ENCODE results near the gene HBE1. TPM values are rescaled to one million over a fixed set of nuclear protein-coding genes. Genes with fewer than 3 reads are reported as not detected.

HBE1 gene
- total and polyA plus RNA-seq, 9 of the 15 experiments (the other 6 are each of a cell fraction or from before 2014, with no cell fraction given) = 612 to 10,250 (median 2,181) TPM

DNA sequence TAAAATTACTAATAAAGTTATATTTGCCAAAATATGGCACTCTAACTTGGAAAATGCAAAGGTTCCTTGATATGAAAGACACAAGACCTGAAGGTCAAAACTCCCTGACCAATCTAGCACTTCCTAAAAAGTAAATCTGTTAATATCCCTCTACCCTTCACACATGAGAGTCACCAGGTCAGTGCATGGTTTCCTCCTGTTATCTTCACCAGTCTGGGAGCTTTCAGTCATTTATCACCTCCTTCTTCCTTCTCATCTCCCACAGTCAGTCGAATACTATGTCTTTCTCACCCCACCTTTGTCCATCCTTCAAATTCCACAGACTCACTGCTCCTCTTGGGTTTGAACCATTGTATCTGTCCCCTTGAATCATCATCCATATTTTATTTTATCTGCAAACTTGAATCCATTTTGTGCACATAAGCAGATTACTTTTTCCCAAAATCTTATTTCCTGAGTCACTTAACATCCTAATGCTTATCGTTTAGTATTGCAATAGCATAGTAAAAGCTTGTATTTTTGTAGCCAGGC is 2.6 kb downstream of the HBE1 start (continued):
- TF ChIP-seq, protein P1, sequence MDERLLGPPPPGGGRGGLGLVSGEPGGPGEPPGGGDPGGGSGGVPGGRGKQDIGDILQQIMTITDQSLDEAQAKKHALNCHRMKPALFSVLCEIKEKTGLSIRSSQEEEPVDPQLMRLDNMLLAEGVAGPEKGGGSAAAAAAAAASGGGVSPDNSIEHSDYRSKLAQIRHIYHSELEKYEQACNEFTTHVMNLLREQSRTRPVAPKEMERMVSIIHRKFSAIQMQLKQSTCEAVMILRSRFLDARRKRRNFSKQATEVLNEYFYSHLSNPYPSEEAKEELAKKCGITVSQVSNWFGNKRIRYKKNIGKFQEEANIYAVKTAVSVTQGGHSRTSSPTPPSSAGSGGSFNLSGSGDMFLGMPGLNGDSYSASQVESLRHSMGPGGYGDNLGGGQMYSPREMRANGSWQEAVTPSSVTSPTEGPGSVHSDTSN (CRISPR knock-in tag; IDR thresholded peaks at IDR 0.05; ENCODE audit: low read depth) = no peak
- TF ChIP-seq, protein P1 (tag; conservative IDR thresholded peaks at IDR 0.05; ENCODE audit: low read depth) = peak; percentile 80
- TF ChIP-seq, protein P2, sequence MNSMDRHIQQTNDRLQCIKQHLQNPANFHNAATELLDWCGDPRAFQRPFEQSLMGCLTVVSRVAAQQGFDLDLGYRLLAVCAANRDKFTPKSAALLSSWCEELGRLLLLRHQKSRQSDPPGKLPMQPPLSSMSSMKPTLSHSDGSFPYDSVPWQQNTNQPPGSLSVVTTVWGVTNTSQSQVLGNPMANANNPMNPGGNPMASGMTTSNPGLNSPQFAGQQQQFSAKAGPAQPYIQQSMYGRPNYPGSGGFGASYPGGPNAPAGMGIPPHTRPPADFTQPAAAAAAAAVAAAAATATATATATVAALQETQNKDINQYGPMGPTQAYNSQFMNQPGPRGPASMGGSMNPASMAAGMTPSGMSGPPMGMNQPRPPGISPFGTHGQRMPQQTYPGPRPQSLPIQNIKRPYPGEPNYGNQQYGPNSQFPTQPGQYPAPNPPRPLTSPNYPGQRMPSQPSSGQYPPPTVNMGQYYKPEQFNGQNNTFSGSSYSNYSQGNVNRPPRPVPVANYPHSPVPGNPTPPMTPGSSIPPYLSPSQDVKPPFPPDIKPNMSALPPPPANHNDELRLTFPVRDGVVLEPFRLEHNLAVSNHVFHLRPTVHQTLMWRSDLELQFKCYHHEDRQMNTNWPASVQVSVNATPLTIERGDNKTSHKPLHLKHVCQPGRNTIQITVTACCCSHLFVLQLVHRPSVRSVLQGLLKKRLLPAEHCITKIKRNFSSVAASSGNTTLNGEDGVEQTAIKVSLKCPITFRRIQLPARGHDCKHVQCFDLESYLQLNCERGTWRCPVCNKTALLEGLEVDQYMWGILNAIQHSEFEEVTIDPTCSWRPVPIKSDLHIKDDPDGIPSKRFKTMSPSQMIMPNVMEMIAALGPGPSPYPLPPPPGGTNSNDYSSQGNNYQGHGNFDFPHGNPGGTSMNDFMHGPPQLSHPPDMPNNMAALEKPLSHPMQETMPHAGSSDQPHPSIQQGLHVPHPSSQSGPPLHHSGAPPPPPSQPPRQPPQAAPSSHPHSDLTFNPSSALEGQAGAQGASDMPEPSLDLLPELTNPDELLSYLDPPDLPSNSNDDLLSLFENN (IDR thresholded peaks at IDR 0.05; ENCODE audit: low read depth in 2 of 2, low read length in 2 of 2) = no peak
- peak; percentile 11; the same call in 1 of the 2 replicates for TF ChIP-seq TAL1 (IDR thresholded peaks at IDR 0.05)
- no peak for TF ChIP-seq TARDBP (IDR thresholded peaks at IDR 0.05)
- TF ChIP-seq ARID2 (IDR thresholded peaks at IDR 0.05) = no peak
- TF ChIP-seq, protein P3, sequence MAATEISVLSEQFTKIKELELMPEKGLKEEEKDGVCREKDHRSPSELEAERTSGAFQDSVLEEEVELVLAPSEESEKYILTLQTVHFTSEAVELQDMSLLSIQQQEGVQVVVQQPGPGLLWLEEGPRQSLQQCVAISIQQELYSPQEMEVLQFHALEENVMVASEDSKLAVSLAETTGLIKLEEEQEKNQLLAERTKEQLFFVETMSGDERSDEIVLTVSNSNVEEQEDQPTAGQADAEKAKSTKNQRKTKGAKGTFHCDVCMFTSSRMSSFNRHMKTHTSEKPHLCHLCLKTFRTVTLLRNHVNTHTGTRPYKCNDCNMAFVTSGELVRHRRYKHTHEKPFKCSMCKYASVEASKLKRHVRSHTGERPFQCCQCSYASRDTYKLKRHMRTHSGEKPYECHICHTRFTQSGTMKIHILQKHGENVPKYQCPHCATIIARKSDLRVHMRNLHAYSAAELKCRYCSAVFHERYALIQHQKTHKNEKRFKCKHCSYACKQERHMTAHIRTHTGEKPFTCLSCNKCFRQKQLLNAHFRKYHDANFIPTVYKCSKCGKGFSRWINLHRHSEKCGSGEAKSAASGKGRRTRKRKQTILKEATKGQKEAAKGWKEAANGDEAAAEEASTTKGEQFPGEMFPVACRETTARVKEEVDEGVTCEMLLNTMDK (IDR thresholded peaks at IDR 0.05; ENCODE audit: borderline replicate concordance, insufficient read depth, low read depth, low read length, poor library complexity, severe bottlenecking) = no peak
- TF ChIP-seq FOXM1 (IDR thresholded peaks at IDR 0.05; ENCODE audit: low read depth) = no peak
- TF ChIP-seq FOXM1 (CRISPR knock-in tag; IDR thresholded peaks at IDR 0.05; ENCODE audit: low read depth) = no peak
- no peak for TF ChIP-seq CBX1 (IDR thresholded peaks at IDR 0.05; ENCODE audit: low read depth)
- TF ChIP-seq, protein P4, sequence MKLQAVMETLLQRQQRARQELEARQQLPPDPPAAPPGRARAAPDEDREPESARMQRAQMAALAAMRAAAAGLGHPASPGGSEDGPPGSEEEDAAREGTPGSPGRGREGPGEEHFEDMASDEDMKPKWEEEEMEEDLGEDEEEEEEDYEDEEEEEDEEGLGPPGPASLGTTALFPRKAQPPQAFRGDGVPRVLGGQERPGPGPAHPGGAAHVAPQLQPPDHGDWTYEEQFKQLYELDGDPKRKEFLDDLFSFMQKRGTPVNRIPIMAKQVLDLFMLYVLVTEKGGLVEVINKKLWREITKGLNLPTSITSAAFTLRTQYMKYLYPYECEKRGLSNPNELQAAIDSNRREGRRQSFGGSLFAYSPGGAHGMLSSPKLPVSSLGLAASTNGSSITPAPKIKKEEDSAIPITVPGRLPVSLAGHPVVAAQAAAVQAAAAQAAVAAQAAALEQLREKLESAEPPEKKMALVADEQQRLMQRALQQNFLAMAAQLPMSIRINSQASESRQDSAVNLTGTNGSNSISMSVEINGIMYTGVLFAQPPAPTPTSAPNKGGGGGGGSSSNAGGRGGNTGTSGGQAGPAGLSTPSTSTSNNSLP (IDR thresholded peaks at IDR 0.05; ENCODE audit: borderline replicate concordance, low read depth, low read length) = no peak
- TF ChIP-seq SRF (CRISPR knock-in tag; IDR thresholded peaks at IDR 0.05) = no peak
- TF ChIP-seq CBX5 (IDR thresholded peaks at IDR 0.05; ENCODE audit: borderline replicate concordance, low read depth) = no peak
- TF ChIP-seq ETV5 (CRISPR knock-in tag; IDR thresholded peaks at IDR 0.05; ENCODE audit: low read depth) = no peak
- no peak for TF ChIP-seq CCNT2 (IDR thresholded peaks at IDR 0.05; ENCODE audit: borderline replicate concordance, extremely low read depth, insufficient read length, low read depth, low read length)
- TF ChIP-seq RBM39 (optimal IDR thresholded peaks at IDR 0.05; ENCODE audit: low read depth, low read length) = no peak
- TF ChIP-seq HNRNPL (IDR thresholded peaks at IDR 0.05; ENCODE audit: low read depth, low read length) = no peak
- TF ChIP-seq C11orf30 (IDR thresholded peaks at IDR 0.05; ENCODE audit: low read depth) = peak; percentile 34; the same call in 1 of the 2 replicates
- no peak for TF ChIP-seq ILF3 (IDR thresholded peaks at IDR 0.05; ENCODE audit: borderline replicate concordance)

Data from K562 (cell line).